Gastrocnemius medialis (tissue), 4 donors: ENCODE results near the gene BLVRB.

Experiments
- CTCF ChIP-seq, 5 experiments: fragments of 450-650 bp in 3 of 5; fragments of 200-600 bp in 2 of 5; sonication (generic) in 2 of 5; IDR thresholded peaks in 4 of 5; conservative IDR thresholded peaks in 1 of 5; 1 replicate in 4 of 5; 2 replicates in 1 of 5; pipeline ENCODE4 v1.5.1; 2016 to 2019; ENCODE audit warnings: antibody characterized with exemption in 5 of 5, mild to moderate bottlenecking in 3 of 5, moderate library complexity in 3 of 5
- POLR2A ChIP-seq, 2 donors: fragments of 450-650 bp; IDR thresholded peaks; one replicate each; pipeline ENCODE4 v1.6.1; 2017; ENCODE audit warnings: antibody characterized with exemption in 2 of 2, mild to moderate bottlenecking in 2 of 2, moderate library complexity in 2 of 2

GRCh38 chr19:40465025-40465556, 454 bp downstream of the BLVRB start:
- TF ChIP-seq CTCF (IDR thresholded peaks at IDR 0.05 in 4 of 5, conservative IDR thresholded peaks at IDR 0.05 in 1 of 5) (no peak), POLR2A (IDR thresholded peaks at IDR 0.05) (no peak)
